Measurements from ENCODE around the gene EARS2.

GRCh38 chr16:23514381-23515152 is 42.6 kb downstream of the EARS2 start:
- TF ChIP-seq YY1 (IDR thresholded peaks at IDR 0.05; ENCODE audit: low read depth), result no peak
- TF ChIP-seq RAD21 (IDR thresholded peaks at IDR 0.05; ENCODE audit: low read depth), result no peak
- no peak for TF ChIP-seq CEBPB (IDR thresholded peaks at IDR 0.05)
- no peak for TF ChIP-seq FOXM1 (IDR thresholded peaks at IDR 0.05; ENCODE audit: borderline replicate concordance, low read depth)
- no peak for TF ChIP-seq EP300 (IDR thresholded peaks at IDR 0.05; ENCODE audit: borderline replicate concordance)
- TF ChIP-seq REST (IDR thresholded peaks at IDR 0.05; ENCODE audit: low read depth), result no peak

All from Ishikawa (cell line).